Left lung (tissue), 10 donors: ENCODE measurements around the gene DNAH9. TPM values are rescaled to one million over a fixed set of nuclear protein-coding genes. Genes with fewer than 3 reads are reported as not detected.

Experiments used
- ATAC-seq: fragments of 200-7000 bp; cut with Tn5 transposase; one replicate; pipeline ENCODE4 v1.9.1; 2020; ENCODE audit warnings: moderate library complexity
- DNase-seq, 4 donors: peaks; one replicate each; pipeline ENCODE4 v3.0.0-alpha.2; 2013 to 2020
- H3K27ac ChIP-seq, 2 donors: fragments of 200-600 bp; sonication (generic) in 1 of 2; one replicate each; pipeline versions ENCODE4 v1.5.0 to v1.8.0; 2020 to 2021
- H3K27me3 ChIP-seq, 2 donors: fragments of 200-600 bp; sonication (generic) in 1 of 2; one replicate each; pipeline versions ENCODE4 v1.5.0 to v1.8.0; 2020 to 2021
- H3K36me3 ChIP-seq, 2 donors: fragments of 200-600 bp; sonication (generic) in 1 of 2; one replicate each; pipeline versions ENCODE4 v1.5.0 to v1.8.0; 2020 to 2021
- H3K4me1 ChIP-seq, 2 donors: fragments of 200-600 bp; one replicate each; pipeline ENCODE4 v1.8.0; 2021
- H3K4me3 ChIP-seq, 2 donors: fragments of 200-600 bp; sonication (generic) in 1 of 2; one replicate each; pipeline versions ENCODE4 v1.5.0 to v1.8.0; 2020 to 2021; ENCODE audit warnings: mild to moderate bottlenecking in 1 of 2
- H3K9me3 ChIP-seq, 2 donors: fragments of 200-600 bp; sonication (generic) in 1 of 2; one replicate each; pipeline versions ENCODE4 v1.5.0 to v1.8.0; 2020 to 2021
- intact Hi-C, 2 donors: fragments of 100-400 bp; cut with DNase I; formaldehyde crosslinking; loops; one replicate each; pipeline versions ENCODE4 v1.11.2 to v1.14.2; 2022
- polyA plus RNA-seq, 6 donors: library from polyadenylated mRNA; unstranded; fragments of 120-200 nt; gene quantifications; one replicate each; pipeline ENCODE4 v1.2.1, GENCODE V29; 2013; ENCODE audit not compliant: insufficient read length in 6 of 6
- total RNA-seq, 2 donors: library from RNA; stranded (reverse); fragmentation: NEBNext Ultra II Directional; extraction: Animal tissue kit (Norgen Biotek cat#: 25700); gene quantifications; one replicate each; pipeline ENCODE4 v1.2.1, GENCODE V29; 2021
- TF ChIP-seq, protein P1 (sequence below), 2 donors: fragments of 200-600 bp; sonication (generic) in 1 of 2; IDR thresholded peaks; one replicate each; pipeline versions ENCODE4 v1.5.0 to v1.8.0; 2021; ENCODE audit warnings: antibody characterized with exemption in 2 of 2
- donor health status: DM: no; HTN: yes; CAD: no.
- donor health status: DM: no; HTN: no; CAD: no.

The DNAH9 gene
- total and polyA plus RNA-seq, 8 donors = 0.38 to 12.0 (median 7.5) TPM

- H3K36me3 ChIP-seq = peaks cover 0 to 57% of the 10 kb centered on the region in 2 donors
- TF ChIP-seq, protein P1, sequence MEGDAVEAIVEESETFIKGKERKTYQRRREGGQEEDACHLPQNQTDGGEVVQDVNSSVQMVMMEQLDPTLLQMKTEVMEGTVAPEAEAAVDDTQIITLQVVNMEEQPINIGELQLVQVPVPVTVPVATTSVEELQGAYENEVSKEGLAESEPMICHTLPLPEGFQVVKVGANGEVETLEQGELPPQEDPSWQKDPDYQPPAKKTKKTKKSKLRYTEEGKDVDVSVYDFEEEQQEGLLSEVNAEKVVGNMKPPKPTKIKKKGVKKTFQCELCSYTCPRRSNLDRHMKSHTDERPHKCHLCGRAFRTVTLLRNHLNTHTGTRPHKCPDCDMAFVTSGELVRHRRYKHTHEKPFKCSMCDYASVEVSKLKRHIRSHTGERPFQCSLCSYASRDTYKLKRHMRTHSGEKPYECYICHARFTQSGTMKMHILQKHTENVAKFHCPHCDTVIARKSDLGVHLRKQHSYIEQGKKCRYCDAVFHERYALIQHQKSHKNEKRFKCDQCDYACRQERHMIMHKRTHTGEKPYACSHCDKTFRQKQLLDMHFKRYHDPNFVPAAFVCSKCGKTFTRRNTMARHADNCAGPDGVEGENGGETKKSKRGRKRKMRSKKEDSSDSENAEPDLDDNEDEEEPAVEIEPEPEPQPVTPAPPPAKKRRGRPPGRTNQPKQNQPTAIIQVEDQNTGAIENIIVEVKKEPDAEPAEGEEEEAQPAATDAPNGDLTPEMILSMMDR (IDR thresholded peaks at IDR 0.05) = no peak
- H3K4me3 ChIP-seq = no peak overlapping the region
- no peak overlapping the region for H3K27ac ChIP-seq
- ATAC-seq = no peak
- no peaks in the 10 kb centered on the region for H3K27me3 ChIP-seq
- intact Hi-C loops = no loop called here
- no peak for DNase-seq
- H3K9me3 ChIP-seq = no peaks in the 10 kb centered on the region
- H3K4me1 ChIP-seq = no peaks in the 10 kb centered on the region
Observed at GRCh38 chr17:11980813-11981212, 382.5 kb downstream of the DNAH9 start.

GRCh38 chr17:11981862-11982261, 383.6 kb downstream of the DNAH9 start:
- Histone ChIP-seq H3K9me3 (no peaks in the 10 kb centered on the region), H3K27ac (no peak overlapping the region), H3K27me3 (no peaks in the 10 kb centered on the region), H3K4me1 (no peaks in the 10 kb centered on the region), H3K4me3 (no peak overlapping the region), H3K36me3 (peaks cover 0 to 61% of the 10 kb centered on the region in 2 donors)
- ATAC-seq (no peak), DNase-seq (no peak)
- TF ChIP-seq, protein P1 (IDR thresholded peaks at IDR 0.05) = no peak
- intact Hi-C loops = no loop called here

- TF ChIP-seq, protein P1 (IDR thresholded peaks at IDR 0.05) = no peak
- no peaks in the 10 kb centered on the region for H3K9me3 ChIP-seq
- H3K4me3 ChIP-seq = no peak overlapping the region
- H3K4me1 ChIP-seq = no peaks in the 10 kb centered on the region
- intact Hi-C loops = no loop called here
- peaks cover 0 to 50% of the 10 kb centered on the region in 2 donors for H3K36me3 ChIP-seq
- H3K27ac ChIP-seq = no peak overlapping the region
- DNase-seq = no peak
- H3K27me3 ChIP-seq = no peaks in the 10 kb centered on the region
- peak; percentile 47 for ATAC-seq
Observed at GRCh38 chr17:11986179-11986941, 388.1 kb downstream of the DNAH9 start.

GRCh38 chr17:11986942-11987329, 388.7 kb downstream of the DNAH9 start:
- Histone ChIP-seq H3K27me3 (no peaks in the 10 kb centered on the region), H3K27ac (no peak overlapping the region), H3K9me3 (no peaks in the 10 kb centered on the region), H3K4me1 (no peaks in the 10 kb centered on the region), H3K36me3 (peaks cover 0 to 54% of the 10 kb centered on the region in 2 donors), H3K4me3 (no peak overlapping the region)
- DNase-seq (peak in 2 of 4 donors; percentile 36 to 49), ATAC-seq (peak; percentile 83)
- intact Hi-C loops = no loop called here
- TF ChIP-seq, protein P1 (IDR thresholded peaks at IDR 0.05) = peak; percentile 32 to 53

GRCh38 chr17:11990363-11990983, 392.2 kb downstream of the DNAH9 start:
- Histone ChIP-seq H3K27me3 (no peaks in the 10 kb centered on the region), H3K4me1 (no peaks in the 10 kb centered on the region), H3K27ac (no peak overlapping the region), H3K9me3 (no peaks in the 10 kb centered on the region), H3K36me3 (peaks cover 0 to 41% of the 10 kb centered on the region in 2 donors), H3K4me3 (no peak overlapping the region)
- ATAC-seq (no peak), DNase-seq (no peak)
- intact Hi-C loops = no loop called here
- TF ChIP-seq, protein P1 (IDR thresholded peaks at IDR 0.05) = no peak
